WTC11 (cell line): ENCODE measurements around the gene PHOSPHO2. TPM values are rescaled to one million over a fixed set of nuclear protein-coding genes. Genes with fewer than 3 reads are reported as not detected.

Experiments
- ATAC-seq: fragments of 200-7000 bp; cut with Tn5 transposase; 2 replicates; pipeline ENCODE4 v1.10.0; 2021; ENCODE audit warnings: mild to moderate bottlenecking, moderate library complexity
- CTCF ChIA-PET: fragments of 300-600 bp; sonication (Branson Sonifier 250); formaldehyde crosslinking; loops from one replicate; lab custom pipeline; 2021; ENCODE audit warnings: antibody characterized with exemption; lab: Charles Lee
- POLR2A ChIA-PET: fragments of 350-600 bp; sonication (Branson Sonifier 250); formaldehyde crosslinking; loops from one replicate; lab custom pipeline; 2021; ENCODE audit warnings: antibody characterized with exemption; lab: Charles Lee
- DNase-seq: peaks from one replicate; pipeline ENCODE4 v3.0.0; 2021; ENCODE audit warnings: low spot score
- H3K27ac Mint-ChIP-seq: 2 replicates; pipeline ENCODE4 v1.8.0; 2021; ENCODE audit warnings: mixed read lengths
- H3K27me3 Mint-ChIP-seq: 2 replicates; pipeline ENCODE4 v1.8.0; 2021; ENCODE audit warnings: low read depth, mild to moderate bottlenecking, moderate library complexity, mixed read lengths
- H3K36me3 Mint-ChIP-seq: 2 replicates; pipeline ENCODE4 v1.8.0; 2021; ENCODE audit warnings: mixed read lengths
- H3K4me1 Mint-ChIP-seq: 2 replicates; pipeline ENCODE4 v1.8.0; 2022; ENCODE audit warnings: mixed read lengths
- H3K4me3 Mint-ChIP-seq: 2 replicates; pipeline ENCODE4 v1.8.0; 2021; ENCODE audit warnings: mild to moderate bottlenecking, moderate library complexity, mixed read lengths
- H3K9me3 Mint-ChIP-seq: 2 replicates; pipeline ENCODE4 v1.8.0; 2021; ENCODE audit warnings: mixed read lengths
- ETV6 ChIP-seq: sonication (generic); formaldehyde crosslinking; IDR thresholded peaks from 2 replicates; pipeline ENCODE4 v1.8.1; 2022; ENCODE audit warnings: mild to moderate bottlenecking, missing genetic modification reagents
- GABPB1 ChIP-seq: sonication (generic); formaldehyde crosslinking; IDR thresholded peaks from 2 replicates; pipeline ENCODE4 v1.8.1; 2023; ENCODE audit warnings: mild to moderate bottlenecking, missing genetic modification reagents
- GRHL2 ChIP-seq: fragments of 250-450 bp; sonication (Bioruptor Pico); IDR thresholded peaks from 2 replicates; pipeline ENCODE4 v1.8.0; 2022; ENCODE audit warnings: mild to moderate bottlenecking, moderate library complexity; ENCODE audit not compliant: insufficient replicate concordance, severe bottlenecking
- GTF2I ChIP-seq: fragments of 250-450 bp; sonication (Bioruptor Pico); conservative IDR thresholded peaks from 2 replicates; pipeline ENCODE4 v1.4.0; 2021; ENCODE audit warnings: mild to moderate bottlenecking
- JUN ChIP-seq: sonication (generic); formaldehyde crosslinking; IDR thresholded peaks from 2 replicates; pipeline ENCODE4 v1.8.0; 2023; ENCODE audit warnings: mild to moderate bottlenecking, missing genetic modification reagents
- OVOL2 ChIP-seq: fragments of 250-450 bp; sonication (Bioruptor Pico); IDR thresholded peaks from 2 replicates; pipeline ENCODE4 v1.9.0; 2021; ENCODE audit warnings: mild to moderate bottlenecking, borderline replicate concordance
- RELA ChIP-seq: sonication (generic); formaldehyde crosslinking; IDR thresholded peaks from 2 replicates; pipeline ENCODE4 v1.8.1; 2022; ENCODE audit warnings: missing genetic modification reagents, mild to moderate bottlenecking, borderline replicate concordance
- TP53 ChIP-seq: sonication (generic); formaldehyde crosslinking; IDR thresholded peaks from 2 replicates; pipeline ENCODE4 v1.8.1; 2023; ENCODE audit warnings: mild to moderate bottlenecking, missing genetic modification reagents
- ZNF671 ChIP-seq: fragments of 250-450 bp; sonication (Bioruptor Pico); IDR thresholded peaks from 2 replicates; pipeline ENCODE4 v1.8.0; 2021; ENCODE audit warnings: mild to moderate bottlenecking
- total RNA-seq: library from RNA; stranded (reverse); gene quantifications from 3 replicates; pipeline ENCODE4 v1.2.3, GENCODE V29; 2021
- TF ChIP-seq, protein P1 (sequence below): sonication (generic); formaldehyde crosslinking; IDR thresholded peaks from 2 replicates; pipeline ENCODE4 v1.8.1; 2023; ENCODE audit warnings: mild to moderate bottlenecking, missing genetic modification reagents, moderate library complexity
- TF ChIP-seq, protein P2 (sequence below): fragments of 250-450 bp; sonication (Bioruptor Pico); IDR thresholded peaks from 2 replicates; pipeline ENCODE4 v2.1.2; 2022; ENCODE audit warnings: mild to moderate bottlenecking, moderate library complexity
- TF ChIP-seq, protein P3 (sequence below): sonication (generic); formaldehyde crosslinking; IDR thresholded peaks from 2 replicates; pipeline ENCODE4 v1.8.0; 2022; ENCODE audit warnings: missing genetic modification reagents
- TF ChIP-seq, protein P4 (sequence below): sonication (generic); formaldehyde crosslinking; IDR thresholded peaks from 2 replicates; pipeline ENCODE4 v1.8.1; 2022; ENCODE audit warnings: low read depth, missing genetic modification reagents, borderline replicate concordance
- TF ChIP-seq, protein P5 (sequence below): fragments of 250-450 bp; sonication (Bioruptor Pico); IDR thresholded peaks from 2 replicates; pipeline ENCODE4 v1.9.0; 2021; ENCODE audit warnings: mild to moderate bottlenecking
- TF ChIP-seq, protein P6 (sequence below): sonication (generic); formaldehyde crosslinking; IDR thresholded peaks from 2 replicates; pipeline ENCODE4 v1.8.0; 2023; ENCODE audit warnings: missing genetic modification reagents
- TF ChIP-seq, protein P7 (sequence below): sonication (generic); formaldehyde crosslinking; IDR thresholded peaks from 2 replicates; pipeline ENCODE4 v1.8.0; 2023; ENCODE audit warnings: mild to moderate bottlenecking, missing genetic modification reagents
- TF ChIP-seq, protein P8 (sequence below): fragments of 250-450 bp; sonication (Bioruptor Pico); IDR thresholded peaks from 2 replicates; pipeline ENCODE4 v1.9.0; 2021; ENCODE audit warnings: mild to moderate bottlenecking
- TF ChIP-seq, protein P9 (sequence below): sonication (generic); formaldehyde crosslinking; IDR thresholded peaks from 2 replicates; pipeline ENCODE4 v1.8.1; 2022; ENCODE audit warnings: mild to moderate bottlenecking, missing genetic modification reagents, moderate library complexity, borderline replicate concordance

PHOSPHO2 gene
- total RNA-seq, 1 experiment from 2014 or later: 6.1 TPM

DNA sequence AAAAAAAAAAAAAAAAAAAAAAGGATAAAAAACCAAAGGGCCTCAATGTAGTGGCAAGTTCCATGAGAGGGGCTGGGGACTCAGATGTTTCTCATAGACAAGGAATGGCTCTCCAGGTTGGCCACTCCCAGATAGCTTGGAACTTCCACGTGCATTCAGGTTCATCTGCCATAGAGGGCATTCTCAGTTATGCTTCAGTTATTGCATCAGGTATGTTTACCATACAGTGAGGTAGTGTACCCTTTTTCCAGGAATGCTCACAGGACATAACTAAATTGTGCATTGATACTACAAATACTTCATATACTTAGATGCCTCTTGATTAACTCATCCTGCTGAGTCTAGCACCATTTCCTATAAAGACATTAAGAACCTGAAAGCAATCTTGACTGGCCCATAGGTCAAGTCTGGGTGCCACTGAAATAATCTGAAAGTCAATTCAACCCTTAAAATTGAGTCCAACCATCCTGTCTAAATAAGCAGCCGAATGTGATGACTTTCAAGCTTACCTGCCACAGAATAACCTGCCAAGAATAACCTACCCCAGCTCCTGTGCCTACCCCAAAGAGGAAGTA, 24.7 kb downstream of the PHOSPHO2 start:
- ChIA-PET CTCF (interaction anchor here (1.0 kb wide), 1 partner anchor 9 kb away, joined by 6 read pairs; no protein-coding TSS in a partner anchor), POLR2A (no interaction called here)
- H3K36me3 Mint-ChIP-seq: no peaks in the 10 kb centered on the region
- H3K27ac Mint-ChIP-seq: no peak overlapping the region
- H3K27me3 Mint-ChIP-seq: no peaks in the 10 kb centered on the region; the same call in 1 of the 2 replicates
- H3K4me3 Mint-ChIP-seq: no peak overlapping the region
- no peaks in the 10 kb centered on the region for H3K9me3 Mint-ChIP-seq
- peaks cover 5% of the 10 kb centered on the region for H3K4me1 Mint-ChIP-seq
- ATAC-seq: no peak
- no peak for DNase-seq
- peak; percentile 98 for TF ChIP-seq GABPB1 (CRISPR knock-in tag)
- TF ChIP-seq ETV6: no peak
- TF ChIP-seq OVOL2 (CRISPR knock-in tag): no peak

DNA sequence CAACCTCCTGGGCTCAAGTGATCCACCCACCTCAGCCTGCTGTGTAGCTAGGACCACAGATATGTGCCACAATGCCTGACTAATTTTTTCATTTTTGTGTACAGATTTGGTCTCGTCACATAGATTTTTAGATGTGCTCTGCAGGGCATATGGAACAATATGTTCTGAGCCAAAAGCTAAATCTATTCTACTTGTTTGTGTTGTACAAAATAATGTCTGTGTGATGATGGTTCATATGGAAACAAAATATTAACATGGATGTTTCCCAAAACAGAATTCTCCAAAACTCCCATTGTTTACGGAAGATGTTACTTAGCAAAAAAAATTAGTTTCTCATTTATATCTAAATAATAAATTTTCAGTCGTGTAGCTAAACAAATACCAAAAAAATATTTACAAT, 26.7 kb downstream of the PHOSPHO2 start:
- no peaks in the 10 kb centered on the region for H3K9me3 Mint-ChIP-seq
- no peak overlapping the region for H3K4me3 Mint-ChIP-seq
- no peaks in the 10 kb centered on the region for H3K36me3 Mint-ChIP-seq
- H3K4me1 Mint-ChIP-seq: peaks cover 3% of the 10 kb centered on the region
- CTCF ChIA-PET: no interaction called here
- no peak for DNase-seq
- H3K27me3 Mint-ChIP-seq: no peaks in the 10 kb centered on the region; the same call in 1 of the 2 replicates
- no peak overlapping the region for H3K27ac Mint-ChIP-seq
- ATAC-seq: no peak
- POLR2A ChIA-PET: no interaction called here
- TF ChIP-seq GABPB1 (CRISPR knock-in tag) (no peak), JUN (CRISPR knock-in tag) (no peak), GTF2I (CRISPR knock-in tag) (no peak), TP53 (CRISPR knock-in tag) (no peak), RELA (CRISPR knock-in tag) (no peak), GRHL2 (no peak), ZNF671 (CRISPR knock-in tag) (no peak)
- TF ChIP-seq, protein P1, sequence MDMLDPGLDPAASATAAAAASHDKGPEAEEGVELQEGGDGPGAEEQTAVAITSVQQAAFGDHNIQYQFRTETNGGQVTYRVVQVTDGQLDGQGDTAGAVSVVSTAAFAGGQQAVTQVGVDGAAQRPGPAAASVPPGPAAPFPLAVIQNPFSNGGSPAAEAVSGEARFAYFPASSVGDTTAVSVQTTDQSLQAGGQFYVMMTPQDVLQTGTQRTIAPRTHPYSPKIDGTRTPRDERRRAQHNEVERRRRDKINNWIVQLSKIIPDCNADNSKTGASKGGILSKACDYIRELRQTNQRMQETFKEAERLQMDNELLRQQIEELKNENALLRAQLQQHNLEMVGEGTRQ: no peak
- TF ChIP-seq, protein P2, sequence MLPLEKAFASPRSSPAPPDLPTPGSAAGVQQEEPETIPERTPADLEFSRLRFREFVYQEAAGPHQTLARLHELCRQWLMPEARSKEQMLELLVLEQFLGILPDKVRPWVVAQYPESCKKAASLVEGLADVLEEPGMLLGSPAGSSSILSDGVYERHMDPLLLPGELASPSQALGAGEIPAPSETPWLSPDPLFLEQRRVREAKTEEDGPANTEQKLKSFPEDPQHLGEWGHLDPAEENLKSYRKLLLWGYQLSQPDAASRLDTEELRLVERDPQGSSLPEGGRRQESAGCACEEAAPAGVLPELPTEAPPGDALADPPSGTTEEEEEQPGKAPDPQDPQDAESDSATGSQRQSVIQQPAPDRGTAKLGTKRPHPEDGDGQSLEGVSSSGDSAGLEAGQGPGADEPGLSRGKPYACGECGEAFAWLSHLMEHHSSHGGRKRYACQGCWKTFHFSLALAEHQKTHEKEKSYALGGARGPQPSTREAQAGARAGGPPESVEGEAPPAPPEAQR (CRISPR knock-in tag): no peak
- TF ChIP-seq, protein P3, sequence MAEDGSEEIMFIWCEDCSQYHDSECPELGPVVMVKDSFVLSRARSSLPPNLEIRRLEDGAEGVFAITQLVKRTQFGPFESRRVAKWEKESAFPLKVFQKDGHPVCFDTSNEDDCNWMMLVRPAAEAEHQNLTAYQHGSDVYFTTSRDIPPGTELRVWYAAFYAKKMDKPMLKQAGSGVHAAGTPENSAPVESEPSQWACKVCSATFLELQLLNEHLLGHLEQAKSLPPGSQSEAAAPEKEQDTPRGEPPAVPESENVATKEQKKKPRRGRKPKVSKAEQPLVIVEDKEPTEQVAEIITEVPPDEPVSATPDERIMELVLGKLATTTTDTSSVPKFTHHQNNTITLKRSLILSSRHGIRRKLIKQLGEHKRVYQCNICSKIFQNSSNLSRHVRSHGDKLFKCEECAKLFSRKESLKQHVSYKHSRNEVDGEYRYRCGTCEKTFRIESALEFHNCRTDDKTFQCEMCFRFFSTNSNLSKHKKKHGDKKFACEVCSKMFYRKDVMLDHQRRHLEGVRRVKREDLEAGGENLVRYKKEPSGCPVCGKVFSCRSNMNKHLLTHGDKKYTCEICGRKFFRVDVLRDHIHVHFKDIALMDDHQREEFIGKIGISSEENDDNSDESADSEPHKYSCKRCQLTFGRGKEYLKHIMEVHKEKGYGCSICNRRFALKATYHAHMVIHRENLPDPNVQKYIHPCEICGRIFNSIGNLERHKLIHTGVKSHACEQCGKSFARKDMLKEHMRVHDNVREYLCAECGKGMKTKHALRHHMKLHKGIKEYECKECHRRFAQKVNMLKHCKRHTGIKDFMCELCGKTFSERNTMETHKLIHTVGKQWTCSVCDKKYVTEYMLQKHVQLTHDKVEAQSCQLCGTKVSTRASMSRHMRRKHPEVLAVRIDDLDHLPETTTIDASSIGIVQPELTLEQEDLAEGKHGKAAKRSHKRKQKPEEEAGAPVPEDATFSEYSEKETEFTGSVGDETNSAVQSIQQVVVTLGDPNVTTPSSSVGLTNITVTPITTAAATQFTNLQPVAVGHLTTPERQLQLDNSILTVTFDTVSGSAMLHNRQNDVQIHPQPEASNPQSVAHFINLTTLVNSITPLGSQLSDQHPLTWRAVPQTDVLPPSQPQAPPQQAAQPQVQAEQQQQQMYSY (CRISPR knock-in tag): no peak
- TF ChIP-seq, protein P4, sequence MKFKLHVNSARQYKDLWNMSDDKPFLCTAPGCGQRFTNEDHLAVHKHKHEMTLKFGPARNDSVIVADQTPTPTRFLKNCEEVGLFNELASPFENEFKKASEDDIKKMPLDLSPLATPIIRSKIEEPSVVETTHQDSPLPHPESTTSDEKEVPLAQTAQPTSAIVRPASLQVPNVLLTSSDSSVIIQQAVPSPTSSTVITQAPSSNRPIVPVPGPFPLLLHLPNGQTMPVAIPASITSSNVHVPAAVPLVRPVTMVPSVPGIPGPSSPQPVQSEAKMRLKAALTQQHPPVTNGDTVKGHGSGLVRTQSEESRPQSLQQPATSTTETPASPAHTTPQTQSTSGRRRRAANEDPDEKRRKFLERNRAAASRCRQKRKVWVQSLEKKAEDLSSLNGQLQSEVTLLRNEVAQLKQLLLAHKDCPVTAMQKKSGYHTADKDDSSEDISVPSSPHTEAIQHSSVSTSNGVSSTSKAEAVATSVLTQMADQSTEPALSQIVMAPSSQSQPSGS (CRISPR knock-in tag): no peak
- TF ChIP-seq, protein P5, sequence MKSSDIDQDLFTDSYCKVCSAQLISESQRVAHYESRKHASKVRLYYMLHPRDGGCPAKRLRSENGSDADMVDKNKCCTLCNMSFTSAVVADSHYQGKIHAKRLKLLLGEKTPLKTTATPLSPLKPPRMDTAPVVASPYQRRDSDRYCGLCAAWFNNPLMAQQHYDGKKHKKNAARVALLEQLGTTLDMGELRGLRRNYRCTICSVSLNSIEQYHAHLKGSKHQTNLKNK (CRISPR knock-in tag): no peak
- TF ChIP-seq, protein P6, sequence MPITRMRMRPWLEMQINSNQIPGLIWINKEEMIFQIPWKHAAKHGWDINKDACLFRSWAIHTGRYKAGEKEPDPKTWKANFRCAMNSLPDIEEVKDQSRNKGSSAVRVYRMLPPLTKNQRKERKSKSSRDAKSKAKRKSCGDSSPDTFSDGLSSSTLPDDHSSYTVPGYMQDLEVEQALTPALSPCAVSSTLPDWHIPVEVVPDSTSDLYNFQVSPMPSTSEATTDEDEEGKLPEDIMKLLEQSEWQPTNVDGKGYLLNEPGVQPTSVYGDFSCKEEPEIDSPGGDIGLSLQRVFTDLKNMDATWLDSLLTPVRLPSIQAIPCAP (CRISPR knock-in tag): no peak
- TF ChIP-seq, protein P7, sequence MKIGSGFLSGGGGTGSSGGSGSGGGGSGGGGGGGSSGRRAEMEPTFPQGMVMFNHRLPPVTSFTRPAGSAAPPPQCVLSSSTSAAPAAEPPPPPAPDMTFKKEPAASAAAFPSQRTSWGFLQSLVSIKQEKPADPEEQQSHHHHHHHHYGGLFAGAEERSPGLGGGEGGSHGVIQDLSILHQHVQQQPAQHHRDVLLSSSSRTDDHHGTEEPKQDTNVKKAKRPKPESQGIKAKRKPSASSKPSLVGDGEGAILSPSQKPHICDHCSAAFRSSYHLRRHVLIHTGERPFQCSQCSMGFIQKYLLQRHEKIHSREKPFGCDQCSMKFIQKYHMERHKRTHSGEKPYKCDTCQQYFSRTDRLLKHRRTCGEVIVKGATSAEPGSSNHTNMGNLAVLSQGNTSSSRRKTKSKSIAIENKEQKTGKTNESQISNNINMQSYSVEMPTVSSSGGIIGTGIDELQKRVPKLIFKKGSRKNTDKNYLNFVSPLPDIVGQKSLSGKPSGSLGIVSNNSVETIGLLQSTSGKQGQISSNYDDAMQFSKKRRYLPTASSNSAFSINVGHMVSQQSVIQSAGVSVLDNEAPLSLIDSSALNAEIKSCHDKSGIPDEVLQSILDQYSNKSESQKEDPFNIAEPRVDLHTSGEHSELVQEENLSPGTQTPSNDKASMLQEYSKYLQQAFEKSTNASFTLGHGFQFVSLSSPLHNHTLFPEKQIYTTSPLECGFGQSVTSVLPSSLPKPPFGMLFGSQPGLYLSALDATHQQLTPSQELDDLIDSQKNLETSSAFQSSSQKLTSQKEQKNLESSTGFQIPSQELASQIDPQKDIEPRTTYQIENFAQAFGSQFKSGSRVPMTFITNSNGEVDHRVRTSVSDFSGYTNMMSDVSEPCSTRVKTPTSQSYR (CRISPR knock-in tag): no peak
- TF ChIP-seq, protein P8, sequence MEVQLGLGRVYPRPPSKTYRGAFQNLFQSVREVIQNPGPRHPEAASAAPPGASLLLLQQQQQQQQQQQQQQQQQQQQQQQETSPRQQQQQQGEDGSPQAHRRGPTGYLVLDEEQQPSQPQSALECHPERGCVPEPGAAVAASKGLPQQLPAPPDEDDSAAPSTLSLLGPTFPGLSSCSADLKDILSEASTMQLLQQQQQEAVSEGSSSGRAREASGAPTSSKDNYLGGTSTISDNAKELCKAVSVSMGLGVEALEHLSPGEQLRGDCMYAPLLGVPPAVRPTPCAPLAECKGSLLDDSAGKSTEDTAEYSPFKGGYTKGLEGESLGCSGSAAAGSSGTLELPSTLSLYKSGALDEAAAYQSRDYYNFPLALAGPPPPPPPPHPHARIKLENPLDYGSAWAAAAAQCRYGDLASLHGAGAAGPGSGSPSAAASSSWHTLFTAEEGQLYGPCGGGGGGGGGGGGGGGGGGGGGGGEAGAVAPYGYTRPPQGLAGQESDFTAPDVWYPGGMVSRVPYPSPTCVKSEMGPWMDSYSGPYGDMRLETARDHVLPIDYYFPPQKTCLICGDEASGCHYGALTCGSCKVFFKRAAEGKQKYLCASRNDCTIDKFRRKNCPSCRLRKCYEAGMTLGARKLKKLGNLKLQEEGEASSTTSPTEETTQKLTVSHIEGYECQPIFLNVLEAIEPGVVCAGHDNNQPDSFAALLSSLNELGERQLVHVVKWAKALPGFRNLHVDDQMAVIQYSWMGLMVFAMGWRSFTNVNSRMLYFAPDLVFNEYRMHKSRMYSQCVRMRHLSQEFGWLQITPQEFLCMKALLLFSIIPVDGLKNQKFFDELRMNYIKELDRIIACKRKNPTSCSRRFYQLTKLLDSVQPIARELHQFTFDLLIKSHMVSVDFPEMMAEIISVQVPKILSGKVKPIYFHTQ (CRISPR knock-in tag): no peak
- TF ChIP-seq, protein P9, sequence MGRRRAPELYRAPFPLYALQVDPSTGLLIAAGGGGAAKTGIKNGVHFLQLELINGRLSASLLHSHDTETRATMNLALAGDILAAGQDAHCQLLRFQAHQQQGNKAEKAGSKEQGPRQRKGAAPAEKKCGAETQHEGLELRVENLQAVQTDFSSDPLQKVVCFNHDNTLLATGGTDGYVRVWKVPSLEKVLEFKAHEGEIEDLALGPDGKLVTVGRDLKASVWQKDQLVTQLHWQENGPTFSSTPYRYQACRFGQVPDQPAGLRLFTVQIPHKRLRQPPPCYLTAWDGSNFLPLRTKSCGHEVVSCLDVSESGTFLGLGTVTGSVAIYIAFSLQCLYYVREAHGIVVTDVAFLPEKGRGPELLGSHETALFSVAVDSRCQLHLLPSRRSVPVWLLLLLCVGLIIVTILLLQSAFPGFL (CRISPR knock-in tag): no peak
